Measurements from ENCODE around the gene ADRA2B. TPM values are rescaled to one million over a fixed set of nuclear protein-coding genes. Genes with fewer than 3 reads are reported as not detected.
"Not testable (repeated sequence)": the region's sequence is repeated elsewhere in the genome, so short reads cannot be mapped to it uniquely, and the experiment has no call there.

Gene ADRA2B
- 1 to 10 TPM in 1 of 2 donors, under 1 TPM in 1; 0.47 to 1.4 TPM for total RNA-seq

- TF ChIP-seq, protein P1, sequence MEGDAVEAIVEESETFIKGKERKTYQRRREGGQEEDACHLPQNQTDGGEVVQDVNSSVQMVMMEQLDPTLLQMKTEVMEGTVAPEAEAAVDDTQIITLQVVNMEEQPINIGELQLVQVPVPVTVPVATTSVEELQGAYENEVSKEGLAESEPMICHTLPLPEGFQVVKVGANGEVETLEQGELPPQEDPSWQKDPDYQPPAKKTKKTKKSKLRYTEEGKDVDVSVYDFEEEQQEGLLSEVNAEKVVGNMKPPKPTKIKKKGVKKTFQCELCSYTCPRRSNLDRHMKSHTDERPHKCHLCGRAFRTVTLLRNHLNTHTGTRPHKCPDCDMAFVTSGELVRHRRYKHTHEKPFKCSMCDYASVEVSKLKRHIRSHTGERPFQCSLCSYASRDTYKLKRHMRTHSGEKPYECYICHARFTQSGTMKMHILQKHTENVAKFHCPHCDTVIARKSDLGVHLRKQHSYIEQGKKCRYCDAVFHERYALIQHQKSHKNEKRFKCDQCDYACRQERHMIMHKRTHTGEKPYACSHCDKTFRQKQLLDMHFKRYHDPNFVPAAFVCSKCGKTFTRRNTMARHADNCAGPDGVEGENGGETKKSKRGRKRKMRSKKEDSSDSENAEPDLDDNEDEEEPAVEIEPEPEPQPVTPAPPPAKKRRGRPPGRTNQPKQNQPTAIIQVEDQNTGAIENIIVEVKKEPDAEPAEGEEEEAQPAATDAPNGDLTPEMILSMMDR (IDR thresholded peaks at IDR 0.05): no peak
- peaks cover 0 to 20% of the 10 kb centered on the region in 2 donors for H3K4me1 ChIP-seq
- H3K27me3 ChIP-seq: peaks cover 3 to 6% of the 10 kb centered on the region in 2 donors
- no peaks in the 10 kb centered on the region for H3K36me3 ChIP-seq
- H3K4me3 ChIP-seq: peak within 1 kb of the TSS; percentile 45 to 70
- no peaks in the 10 kb centered on the region for H3K9me3 ChIP-seq
- no peak for DNase-seq (ENCODE audit: low spot score)
- peak within 1 kb of the TSS in 1 of 2 donors; percentile 70 for H3K27ac ChIP-seq
These were observed at the start of gene ADRA2B for GRCh38 chr2:96116424-96116878. Gene ADRA2B (minus strand): TSS chr2:96116571. CDS start chr2:96116149, 422 bp downstream.

DNA sequence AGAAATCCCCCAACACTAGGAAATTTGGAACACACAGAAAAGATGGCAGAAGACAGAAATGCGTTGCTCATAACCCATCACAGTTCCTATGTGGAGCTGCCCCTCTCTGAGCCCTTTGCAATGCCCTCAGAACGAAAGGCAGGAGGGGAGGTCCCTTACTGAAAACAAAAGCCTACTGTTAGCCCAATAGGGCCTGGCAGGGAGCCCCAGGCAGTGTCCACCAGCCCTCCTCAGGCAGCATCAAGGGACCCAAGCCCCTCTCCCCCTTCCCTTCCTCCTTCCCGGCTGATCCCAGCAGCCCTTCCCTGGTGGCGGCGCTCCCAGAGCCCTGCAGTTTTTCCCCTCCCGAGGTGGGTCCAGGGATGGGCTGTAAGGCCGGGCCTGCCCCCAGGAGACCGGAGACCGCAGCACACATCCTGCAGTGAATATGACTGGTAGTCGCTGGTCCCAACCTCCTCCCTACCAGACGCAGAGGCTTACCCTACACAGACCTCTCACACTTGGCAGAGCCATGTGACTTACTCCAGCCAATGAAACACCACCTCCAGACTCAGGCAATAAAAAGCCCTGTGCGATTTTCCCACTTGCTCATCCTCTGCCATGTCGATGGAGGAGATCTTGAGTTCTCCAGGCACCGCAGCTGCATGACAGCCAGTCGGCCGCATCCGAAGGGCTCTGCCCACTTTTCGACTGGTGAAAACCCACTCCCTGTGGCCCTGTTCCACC is 48.3 kb upstream of the ADRA2B start:
- Histone ChIP-seq H3K4me3 (no peak overlapping the region), H3K9me3 (no peaks in the 10 kb centered on the region), H3K4me1 (no peaks in the 10 kb centered on the region), H3K27me3 (no peaks in the 10 kb centered on the region), H3K27ac (no peak overlapping the region), H3K36me3 (no peaks in the 10 kb centered on the region)
- TF ChIP-seq, protein P1 (IDR thresholded peaks at IDR 0.05): no peak
- no peak for DNase-seq (ENCODE audit: low spot score)

- no peak for DNase-seq (ENCODE audit: low spot score)
- Histone ChIP-seq H3K27ac (no peak overlapping the region), H3K27me3 (no peaks in the 10 kb centered on the region), H3K36me3 (no peaks in the 10 kb centered on the region), H3K4me3 (no peak overlapping the region), H3K4me1 (no peaks in the 10 kb centered on the region), H3K9me3 (no peaks in the 10 kb centered on the region)
- TF ChIP-seq, protein P1 (IDR thresholded peaks at IDR 0.05): no peak
These were observed 47.5 kb upstream of the ADRA2B start for GRCh38 chr2:96163768-96164429.

DNA sequence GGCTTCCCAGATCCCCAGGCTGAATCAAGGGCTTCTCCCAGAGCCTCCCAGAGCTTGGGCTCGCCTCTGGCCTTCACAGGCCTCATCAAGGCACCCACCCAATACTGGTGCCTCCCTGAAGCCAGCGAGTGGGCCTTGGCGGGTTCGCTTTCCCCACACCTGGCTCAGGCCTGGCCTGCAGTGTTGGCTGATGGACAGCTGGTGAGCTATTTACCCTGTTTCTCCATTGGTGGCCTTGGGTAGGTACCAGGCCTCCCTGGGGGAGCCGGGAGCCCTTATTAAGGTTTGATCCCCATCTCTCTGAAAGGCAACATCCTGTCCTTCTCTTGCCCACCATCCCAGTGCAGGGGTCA is 47.0 kb upstream of the ADRA2B start:
- Histone ChIP-seq H3K27ac (no peak overlapping the region), H3K36me3 (no peaks in the 10 kb centered on the region), H3K9me3 (no peaks in the 10 kb centered on the region), H3K4me3 (no peak overlapping the region), H3K27me3 (no peaks in the 10 kb centered on the region), H3K4me1 (no peaks in the 10 kb centered on the region)
- DNase-seq (ENCODE audit: low spot score): no peak
- TF ChIP-seq, protein P1 (IDR thresholded peaks at IDR 0.05): no peak

DNA sequence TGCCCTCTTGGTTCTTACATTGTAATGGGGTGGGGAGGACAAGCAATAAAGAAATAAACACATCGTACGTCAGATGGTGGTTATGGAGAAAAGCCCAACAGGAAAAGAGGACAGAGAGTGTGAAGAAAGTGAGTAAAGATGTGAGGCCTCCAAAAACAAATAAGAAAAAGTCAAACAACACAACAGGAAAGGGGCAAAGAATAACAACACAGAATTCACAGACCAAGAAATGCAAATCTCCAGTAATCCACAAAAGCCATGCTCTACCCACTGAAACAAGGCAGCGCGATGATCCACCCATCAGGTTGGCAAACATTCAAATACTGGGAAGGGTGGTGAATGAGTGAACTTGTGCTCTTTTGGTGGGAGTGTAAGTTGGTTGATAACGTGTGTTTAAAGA is 45.5 kb upstream of the ADRA2B start:
- TF ChIP-seq, protein P1 (IDR thresholded peaks at IDR 0.05): no peak
- H3K27ac ChIP-seq: no peak overlapping the region
- H3K27me3 ChIP-seq: no peaks in the 10 kb centered on the region
- no peaks in the 10 kb centered on the region for H3K9me3 ChIP-seq
- H3K36me3 ChIP-seq: no peaks in the 10 kb centered on the region
- DNase-seq (ENCODE audit: low spot score): no peak
- H3K4me1 ChIP-seq: no peaks in the 10 kb centered on the region
- H3K4me3 ChIP-seq: no peak overlapping the region

GRCh38 chr2:96160366-96160765 is 44.0 kb upstream of the ADRA2B start:
- DNase-seq (ENCODE audit: low spot score); H3K4me3 ChIP-seq; H3K27ac ChIP-seq; H3K9me3 ChIP-seq; H3K4me1 ChIP-seq; H3K27me3 ChIP-seq; H3K36me3 ChIP-seq: not testable (repeated sequence)
